H1 (cell line): ENCODE data around the gene GRM8. TPM values are rescaled to one million over a fixed set of nuclear protein-coding genes. Genes with fewer than 3 reads are reported as not detected.

Experiments
- CTCF ChIA-PET: fragments of 300-600 bp; sonication (Branson Sonifier 250); formaldehyde crosslinking; loops from one replicate; lab custom pipeline; 2021; ENCODE audit not compliant: partially characterized antibody; lab: Charles Lee
- POLR2A ChIA-PET: fragments of 300-600 bp; sonication (Branson Sonifier 250); formaldehyde crosslinking; loops from one replicate; lab custom pipeline; 2021; ENCODE audit warnings: inconsistent platforms; ENCODE audit not compliant: partially characterized antibody; lab: Charles Lee
- DNase-seq, 2 experiments: peaks; one replicate each; pipeline versions ENCODE4 v3.0.0 to v3.0.0-alpha.2; 2010 to 2022; ENCODE audit warnings: low spot score in 2 of 2, low read depth in 1 of 2, mixed read lengths in 1 of 2
- FAIRE-seq: peaks from 2 replicates; lab custom pipeline; 2011; peaks lifted over from hg19 to GRCh38; lab: Jason Lieb, UNC
- H2AFZ ChIP-seq: 2 replicates; pipeline ENCODE4 v1.8.1; 2012; ENCODE audit warnings: low read length, inconsistent platforms
- H2AK5ac ChIP-seq: 2 replicates; pipeline ENCODE4 v1.6.1; 2013; ENCODE audit warnings: low read depth, low read length
- H2BK120ac ChIP-seq: replicated peaks from 2 replicates; pipeline ENCODE3; 2013; ENCODE audit warnings: low read depth, low read length, inconsistent platforms
- H2BK12ac ChIP-seq: 2 replicates; pipeline ENCODE4 v1.6.1; 2013; ENCODE audit warnings: low read depth, low read length
- H2BK15ac ChIP-seq: 2 replicates; pipeline ENCODE4 v1.6.1; 2013; ENCODE audit warnings: low read length
- H2BK20ac ChIP-seq: 2 replicates; pipeline ENCODE4 v1.6.1; 2013; ENCODE audit warnings: low read length
- H2BK5ac ChIP-seq: 2 replicates; pipeline ENCODE4 v1.6.1; 2013; ENCODE audit warnings: low read depth, low read length
- H3K14ac ChIP-seq: 2 replicates; pipeline ENCODE4 v1.6.1; 2013; ENCODE audit warnings: inconsistent platforms; ENCODE audit not compliant: insufficient read length
- H3K18ac ChIP-seq: 2 replicates; pipeline ENCODE4 v1.6.1; 2013; ENCODE audit warnings: low read length; ENCODE audit errors: extremely low read depth
- H3K23ac ChIP-seq: 2 replicates; pipeline ENCODE4 v1.6.1; 2013; ENCODE audit warnings: inconsistent platforms; ENCODE audit not compliant: insufficient read length
- H3K23me2 ChIP-seq: 2 replicates; pipeline ENCODE4 v1.6.1; 2013; ENCODE audit warnings: low read depth, low read length
- H3K27ac ChIP-seq: 2 replicates; pipeline ENCODE4 v1.6.1; 2011; ENCODE audit warnings: low read depth, low read length, inconsistent platforms
- H3K27me3 ChIP-seq, 4 experiments: replicated peaks in 1 of 4; 1 replicate in 1 of 4; 2 replicates in 3 of 4; pipeline versions ENCODE4 v1.6.1 to v1.8.1; 2011 to 2013; ENCODE audit warnings: low read length in 3 of 4, mild to moderate bottlenecking in 3 of 4, inconsistent platforms in 2 of 4, mixed read lengths in 2 of 4, moderate library complexity in 1 of 4; ENCODE audit not compliant: control insufficient read depth in 3 of 4, insufficient read depth in 3 of 4; ENCODE audit errors: extremely low read depth in 1 of 4
- H3K36me3 ChIP-seq, 4 experiments: 2 replicates each; pipeline versions ENCODE4 v1.6.1 to v1.8.1; 2011 to 2013; ENCODE audit warnings: mild to moderate bottlenecking in 4 of 4, low read length in 3 of 4, moderate library complexity in 2 of 4, control low read depth in 1 of 4, inconsistent platforms in 1 of 4; ENCODE audit not compliant: insufficient read depth in 4 of 4, control insufficient read depth in 2 of 4
- H3K4ac ChIP-seq: replicated peaks from 2 replicates; pipeline ENCODE3; 2013; ENCODE audit warnings: low read length, low read depth, mixed read lengths, inconsistent platforms; ENCODE audit not compliant: insufficient read length
- H3K4me1 ChIP-seq, 4 experiments: replicated peaks in 1 of 4; 1 replicate in 1 of 4; 2 replicates in 3 of 4; pipeline versions ENCODE4 v1.6.1 to v1.8.1; 2011 to 2013; ENCODE audit warnings: low read length in 3 of 4, inconsistent platforms in 2 of 4, mixed read lengths in 1 of 4; ENCODE audit not compliant: insufficient read depth in 4 of 4, control insufficient read depth in 3 of 4
- H3K4me2 ChIP-seq, 2 experiments: 2 replicates each; pipeline versions ENCODE4 v1.6.1 to v1.8.1; 2011 to 2013; ENCODE audit warnings: low read depth in 2 of 2, low read length in 2 of 2, control low read depth in 1 of 2, inconsistent platforms in 1 of 2, mild to moderate bottlenecking in 1 of 2; ENCODE audit not compliant: insufficient read depth in 1 of 2
- H3K4me3 ChIP-seq, 4 experiments: fragments of 200-600, 300-600 bp in 1 of 4; sonication (generic), shearing (Covaris generic), sonication (Bioruptor Twin) in 1 of 4; 2 replicates each; pipeline versions ENCODE4 v1.5.1 to v1.8.1; 2011 to 2016; ENCODE audit warnings: low read length in 4 of 4, low read depth in 3 of 4, control low read depth in 2 of 4, inconsistent platforms in 2 of 4, mild to moderate bottlenecking in 2 of 4, mixed read lengths in 1 of 4, moderate library complexity in 1 of 4; ENCODE audit not compliant: insufficient read depth in 2 of 4; ENCODE audit errors: extremely low read depth in 1 of 4
- H3K56ac ChIP-seq: replicated peaks from 2 replicates; pipeline ENCODE3; 2013; ENCODE audit warnings: low read depth, mild to moderate bottlenecking, mixed read lengths, low read length, inconsistent platforms; ENCODE audit not compliant: insufficient read length
- H3K79me1 ChIP-seq: 2 replicates; pipeline ENCODE4 v1.6.1; 2013; ENCODE audit warnings: low read depth, low read length, control low read depth
- H3K79me2 ChIP-seq, 2 experiments: 2 replicates each; pipeline versions ENCODE4 v1.6.1 to v1.8.1; 2012 to 2013; ENCODE audit warnings: low read length in 2 of 2, mild to moderate bottlenecking in 2 of 2, inconsistent platforms in 1 of 2; ENCODE audit not compliant: insufficient read depth in 2 of 2, control insufficient read depth in 1 of 2
- H3K9ac ChIP-seq, 4 experiments: replicated peaks in 1 of 4; 1 replicate in 1 of 4; 2 replicates in 3 of 4; pipeline versions ENCODE4 v1.6.1 to v1.8.1; 2011 to 2013; ENCODE audit warnings: low read depth in 3 of 4, low read length in 3 of 4, control low read depth in 2 of 4, mild to moderate bottlenecking in 2 of 4, moderate library complexity in 2 of 4, inconsistent platforms in 1 of 4; ENCODE audit errors: extremely low read depth in 1 of 4
- H3K9me3 ChIP-seq, 2 experiments: 2 replicates each; pipeline versions ENCODE4 v1.6.1 to v1.8.1; 2012 to 2013; ENCODE audit warnings: mild to moderate bottlenecking in 2 of 2, moderate library complexity in 2 of 2, control low read depth in 1 of 2, inconsistent platforms in 1 of 2, low read depth in 1 of 2, low read length in 1 of 2, mixed read lengths in 1 of 2; ENCODE audit not compliant: insufficient read depth in 2 of 2
- H4K20me1 ChIP-seq, 2 experiments: replicated peaks in 1 of 2; 2 replicates each; pipeline versions ENCODE3 to v1.8.1; 2011 to 2013; ENCODE audit warnings: inconsistent platforms in 2 of 2, low read length in 2 of 2, mild to moderate bottlenecking in 1 of 2; ENCODE audit not compliant: insufficient read depth in 2 of 2, control insufficient read depth in 1 of 2
- H4K5ac ChIP-seq: 2 replicates; pipeline ENCODE4 v1.6.1; 2013; ENCODE audit warnings: low read length, low read depth, mixed read lengths, inconsistent platforms; ENCODE audit not compliant: insufficient read length
- H4K8ac ChIP-seq: 2 replicates; pipeline ENCODE4 v1.8.0; 2013; ENCODE audit warnings: mild to moderate bottlenecking, moderate library complexity, low read length, inconsistent platforms; ENCODE audit not compliant: insufficient read depth; ENCODE audit errors: extremely low read depth
- H4K91ac ChIP-seq: replicated peaks from 2 replicates; pipeline ENCODE3; 2013; ENCODE audit warnings: low read length, mixed read lengths, inconsistent platforms; ENCODE audit not compliant: insufficient read length
- HDAC2 ChIP-seq, 2 experiments: fragments of 300-600 bp in 1 of 2; sonication (generic) in 1 of 2; IDR thresholded peaks; 2 replicates each; pipeline ENCODE4 v1.6.1; 2011 to 2012; ENCODE audit warnings: low read depth in 2 of 2, low read length in 2 of 2, mild to moderate bottlenecking in 2 of 2, moderate library complexity in 2 of 2, borderline replicate concordance in 1 of 2, inconsistent platforms in 1 of 2
- HDAC6 ChIP-seq: IDR thresholded peaks from one replicate; pipeline ENCODE4 v1.7.1; 2012; ENCODE audit warnings: low read depth, mild to moderate bottlenecking, inconsistent platforms, low read length, moderate library complexity
- RNF2 ChIP-seq: fragments of 200-900, 300-1000 bp; sonication (generic); IDR thresholded peaks from 2 replicates; pipeline ENCODE4 v1.7.1; 2016; ENCODE audit warnings: borderline replicate concordance, low read depth, mild to moderate bottlenecking, antibody characterized with exemption, low read length; ENCODE audit not compliant: poor library complexity, severe bottlenecking; ENCODE audit errors: missing control alignments
- SIN3A ChIP-seq, 2 experiments: IDR thresholded peaks in 1 of 2; conservative IDR thresholded peaks in 1 of 2; 2 replicates each; pipeline ENCODE4 v1.6.1; 2011 to 2012; ENCODE audit warnings: low read length in 2 of 2, improper control_type of control experiment in 1 of 2, low read depth in 1 of 2, mild to moderate bottlenecking in 1 of 2
- WGBS, 2 experiments: shearing (Covaris generic) in 1 of 2; methylation state at CpG; one replicate each; pipeline versions ENCODE4 v1.1.6 to v1.1.7; 2013 to 2015; ENCODE audit warnings: low lambda C conversion rate in 2 of 2, mixed read lengths in 2 of 2, inconsistent platforms in 1 of 2, low coverage in 1 of 2, missing lambda C conversion rate in 1 of 2; ENCODE audit not compliant: insufficient replicate concordance in 2 of 2, insufficient coverage in 1 of 2, insufficient read length in 1 of 2; ENCODE audit errors: extremely low coverage in 1 of 2, missing lambda C conversion rate in 1 of 2; 5-methylcytosine and 5-hydroxymethylcytosine counted together
- polyA plus RNA-seq, 7 experiments: library from polyadenylated mRNA; depleted of rRNA in 3 of 7; stranded (reverse) in 5 of 7; unstranded in 2 of 7; fragments of >200 nt in 5 of 7; fragments of 200-250 nt in 2 of 7; gene quantifications; 1 replicate in 5 of 7; 2 replicates in 1 of 7; 4 replicates in 1 of 7; pipeline versions ENCODE4 v1.2.1 to v1.2.3, GENCODE V29; 2011 to 2013; ENCODE audit warnings: missing spikeins in 2 of 7, mixed read lengths in 2 of 7
- total RNA-seq: library from RNA; stranded (reverse); fragmentation: NEBNext Ultra II Directional; extraction: Animal tissue kit (Norgen Biotek cat#: 25700); gene quantifications from 2 replicates; pipeline ENCODE4 v1.2.1, GENCODE V29; 2021

The GRM8 gene
- total and polyA plus RNA-seq, 2 of the 8 experiments (the other 6 are each of a cell fraction or from before 2014, with no cell fraction given), result 2.6 to 2.8 TPM

GRCh38 chr7:126485791-126486190 lies 767.0 kb downstream of the GRM8 start:
- no peak overlapping the region for H3K56ac ChIP-seq
- 95% methylated on average over 4 of the region's 4 CpGs; no CpG with 5 or more reads in 1 of the 2 experiments for WGBS, 2 experiments
- POLR2A ChIA-PET, result no interaction called here

More at GRCh38 chr7:126485791-126486190, 767.0 kb downstream of the GRM8 start:
- no peak overlapping the region for H4K5ac ChIP-seq
- no peaks in the 10 kb centered on the region; a peak in 1 of 8 replicates for H3K36me3 ChIP-seq
- no peak for FAIRE-seq
- TF ChIP-seq RNF2 (no peak), HDAC6 (no peak), SIN3A (conservative IDR thresholded peaks at IDR 0.05 in 1 of 2, IDR thresholded peaks at IDR 0.05 in 1 of 2; ENCODE audit: low read depth in 1 of 2, low read length in 2 of 2) (no peak), HDAC2 (IDR thresholded peaks at IDR 0.05; ENCODE audit: borderline replicate concordance in 1 of 2, low read depth in 2 of 2, low read length in 2 of 2) (no peak)
- no peak overlapping the region for H3K27ac ChIP-seq
- no peak overlapping the region for H3K4me3 ChIP-seq
- no peak for DNase-seq
- H3K27me3 ChIP-seq, result no peaks in the 10 kb centered on the region
- H4K91ac ChIP-seq, result no peak overlapping the region
- no peak overlapping the region for H2BK120ac ChIP-seq
- H3K9ac ChIP-seq, result no peak overlapping the region
- H2AK5ac ChIP-seq, result no peak overlapping the region
- no peaks in the 10 kb centered on the region for H3K9me3 ChIP-seq
- no peak overlapping the region for H2BK15ac ChIP-seq
- H3K79me1 ChIP-seq, result no peaks in the 10 kb centered on the region
- H3K14ac ChIP-seq, result no peak overlapping the region
- no peak overlapping the region for H3K18ac ChIP-seq
- H3K23me2 ChIP-seq, result no peaks in the 10 kb centered on the region
- no peak overlapping the region for H4K8ac ChIP-seq
- no peak overlapping the region for H2BK20ac ChIP-seq
- H2BK5ac ChIP-seq, result no peak overlapping the region
- H3K79me2 ChIP-seq, result no peaks in the 10 kb centered on the region
- H3K4ac ChIP-seq, result no peak overlapping the region
- H3K23ac ChIP-seq, result no peak overlapping the region
- no peak overlapping the region for H2BK12ac ChIP-seq
- H2AFZ ChIP-seq, result no peak overlapping the region
- CTCF ChIA-PET, result interaction anchor here (0.8 kb wide), 1 partner anchor 96 kb away, joined by 3 read pairs; no protein-coding TSS in a partner anchor
- H3K4me2 ChIP-seq, result no peak overlapping the region
- no peaks in the 10 kb centered on the region for H4K20me1 ChIP-seq
- no peaks in the 10 kb centered on the region for H3K4me1 ChIP-seq
